SK-N-SH treated with all-trans-retinoic acid at 6 μM for 48 hours (cell line): ENCODE measurements around the gene KLHL40.

Experiments used
- ATAC-seq: fragments of 200-7000 bp; cut with Tn5 transposase; 3 replicates; pipeline ENCODE4 v1.9.1; 2020; ENCODE audit warnings: mild to moderate bottlenecking, moderate library complexity
- ARNTL ChIP-seq: fragments of 450-650 bp; formaldehyde crosslinking; IDR thresholded peaks from 2 replicates; pipeline ENCODE4 v1.5.0; 2020; ENCODE audit warnings: low read depth, mild to moderate bottlenecking, moderate library complexity, borderline replicate concordance
- BACH2 ChIP-seq: fragments of 250-450 bp; sonication (Bioruptor Pico); IDR thresholded peaks from 2 replicates; pipeline ENCODE4 v1.9.0; 2021; ENCODE audit warnings: mild to moderate bottlenecking, borderline replicate concordance
- CSDC2 ChIP-seq: fragments of 250-450 bp; sonication (Bioruptor Pico); IDR thresholded peaks from 2 replicates; pipeline ENCODE4 v1.5.0; 2020; ENCODE audit warnings: mild to moderate bottlenecking, moderate library complexity
- ESRRG ChIP-seq: fragments of 250-450 bp; sonication (Bioruptor Pico); IDR thresholded peaks from 2 replicates; pipeline ENCODE4 v1.6.1; 2021; ENCODE audit warnings: mild to moderate bottlenecking
- GLIS3 ChIP-seq: fragments of 250-450 bp; sonication (Bioruptor Pico); IDR thresholded peaks from 2 replicates; pipeline ENCODE4 v1.5.0; 2020; ENCODE audit warnings: mild to moderate bottlenecking, moderate library complexity
- ISL1 ChIP-seq: fragments of 250-450 bp; sonication (Bioruptor Pico); IDR thresholded peaks from 2 replicates; pipeline ENCODE4 v2.1.2; 2022; ENCODE audit warnings: mild to moderate bottlenecking, moderate library complexity
- OSR1 ChIP-seq: fragments of 250-450 bp; sonication (Bioruptor Pico); IDR thresholded peaks from 2 replicates; pipeline ENCODE4 v1.8.0; 2022; ENCODE audit warnings: moderate library complexity, mild to moderate bottlenecking, inconsistent platforms
- PATZ1 ChIP-seq: fragments of 250-450 bp; sonication (Bioruptor Pico); IDR thresholded peaks from 2 replicates; pipeline ENCODE4 v1.8.0; 2020; ENCODE audit warnings: mild to moderate bottlenecking, moderate library complexity, borderline replicate concordance
- RARB ChIP-seq: fragments of 250-450 bp; sonication (Bioruptor Pico); IDR thresholded peaks from 2 replicates; pipeline ENCODE4 v1.8.0; 2021; ENCODE audit warnings: mild to moderate bottlenecking, moderate library complexity
- SNAI2 ChIP-seq: fragments of 250-450 bp; sonication (Bioruptor Pico); IDR thresholded peaks from 2 replicates; pipeline ENCODE4 v1.5.0; 2020; ENCODE audit warnings: mild to moderate bottlenecking, moderate library complexity
- TCF4 ChIP-seq: fragments of 250-450 bp; sonication (Bioruptor Pico); IDR thresholded peaks from 2 replicates; pipeline ENCODE4 v1.8.0; 2021; ENCODE audit warnings: mild to moderate bottlenecking, moderate library complexity, borderline replicate concordance
- TOX ChIP-seq: fragments of 250-450 bp; sonication (Bioruptor Pico); IDR thresholded peaks from 2 replicates; pipeline ENCODE4 v1.8.0; 2021; ENCODE audit warnings: mild to moderate bottlenecking, moderate library complexity, borderline replicate concordance
- ZC3H10 ChIP-seq: fragments of 250-450 bp; sonication (Bioruptor Pico); IDR thresholded peaks from 2 replicates; pipeline ENCODE4 v1.5.1; 2021; ENCODE audit warnings: mild to moderate bottlenecking, moderate library complexity
- ZFP3 ChIP-seq: fragments of 250-450 bp; sonication (Bioruptor Pico); IDR thresholded peaks from 2 replicates; pipeline ENCODE4 v1.5.0; 2020; ENCODE audit warnings: mild to moderate bottlenecking, moderate library complexity
- ZFP30 ChIP-seq: fragments of 450-650 bp; formaldehyde crosslinking; IDR thresholded peaks from 2 replicates; pipeline ENCODE4 v1.5.0; 2022; ENCODE audit warnings: mild to moderate bottlenecking, moderate library complexity
- ZNF70 ChIP-seq: fragments of 450-650 bp; formaldehyde crosslinking; IDR thresholded peaks from 2 replicates; pipeline ENCODE4 v1.5.0; 2020; ENCODE audit warnings: mild to moderate bottlenecking, moderate library complexity
- ZNF8 ChIP-seq: fragments of 450-650 bp; formaldehyde crosslinking; IDR thresholded peaks from 2 replicates; pipeline ENCODE4 v1.5.0; 2020; ENCODE audit warnings: mild to moderate bottlenecking, moderate library complexity
- TF ChIP-seq, protein P1 (sequence below): fragments of 250-450 bp; sonication (Bioruptor Pico); IDR thresholded peaks from 2 replicates; pipeline ENCODE4 v1.8.0; 2021; ENCODE audit warnings: low read depth, mild to moderate bottlenecking, moderate library complexity, borderline replicate concordance
- TF ChIP-seq, protein P2 (sequence below): fragments of 250-450 bp; sonication (Bioruptor Pico); IDR thresholded peaks from 2 replicates; pipeline ENCODE4 v1.5.1; 2021; ENCODE audit warnings: mild to moderate bottlenecking, moderate library complexity
- TF ChIP-seq, protein P3 (sequence below): fragments of 250-450 bp; sonication (Bioruptor Pico); IDR thresholded peaks from 2 replicates; pipeline ENCODE4 v1.5.0; 2020; ENCODE audit warnings: mild to moderate bottlenecking, moderate library complexity

Gene KLHL40

DNA sequence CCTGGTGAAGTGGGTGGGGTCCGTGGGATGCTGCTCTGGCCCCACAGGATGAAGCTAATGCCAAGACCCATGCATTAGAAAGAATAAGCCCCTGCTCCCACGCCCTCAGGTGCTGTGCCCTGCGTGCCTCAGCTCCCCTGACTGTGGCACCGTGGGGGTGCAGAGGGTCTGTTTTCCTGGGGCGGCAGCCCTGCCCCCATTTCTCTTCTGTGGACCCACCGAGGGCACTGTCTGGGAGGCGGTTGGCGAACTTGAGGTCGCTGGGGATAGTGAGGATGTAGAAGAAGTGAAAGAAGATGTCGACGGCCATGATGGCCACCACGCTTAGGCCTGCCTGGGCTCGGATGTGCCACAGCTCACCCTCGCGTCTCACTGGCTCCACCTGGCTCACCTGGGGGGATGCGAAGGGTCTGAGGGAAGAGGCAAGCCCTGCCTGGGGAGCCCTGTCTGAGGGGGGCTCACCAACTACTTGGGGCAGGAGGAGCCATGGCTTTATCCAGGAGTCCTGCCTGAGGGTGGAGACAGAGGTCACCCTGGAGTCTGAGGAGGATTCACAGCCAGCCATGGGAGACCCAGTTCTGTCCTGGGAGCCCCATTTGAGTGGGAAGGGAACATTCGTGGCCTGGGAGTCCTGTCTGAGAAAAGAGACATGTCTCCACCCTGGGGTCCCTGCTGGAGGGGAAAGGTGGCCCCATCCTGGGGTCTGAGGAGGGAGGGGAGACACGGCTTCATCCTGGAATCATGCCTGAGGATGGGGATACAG is 12.1 kb downstream of the KLHL40 start:
- TF ChIP-seq ZNF70 = no peak
- TF ChIP-seq ZFP30 (CRISPR knock-in tag) = no peak
- TF ChIP-seq, protein P1, sequence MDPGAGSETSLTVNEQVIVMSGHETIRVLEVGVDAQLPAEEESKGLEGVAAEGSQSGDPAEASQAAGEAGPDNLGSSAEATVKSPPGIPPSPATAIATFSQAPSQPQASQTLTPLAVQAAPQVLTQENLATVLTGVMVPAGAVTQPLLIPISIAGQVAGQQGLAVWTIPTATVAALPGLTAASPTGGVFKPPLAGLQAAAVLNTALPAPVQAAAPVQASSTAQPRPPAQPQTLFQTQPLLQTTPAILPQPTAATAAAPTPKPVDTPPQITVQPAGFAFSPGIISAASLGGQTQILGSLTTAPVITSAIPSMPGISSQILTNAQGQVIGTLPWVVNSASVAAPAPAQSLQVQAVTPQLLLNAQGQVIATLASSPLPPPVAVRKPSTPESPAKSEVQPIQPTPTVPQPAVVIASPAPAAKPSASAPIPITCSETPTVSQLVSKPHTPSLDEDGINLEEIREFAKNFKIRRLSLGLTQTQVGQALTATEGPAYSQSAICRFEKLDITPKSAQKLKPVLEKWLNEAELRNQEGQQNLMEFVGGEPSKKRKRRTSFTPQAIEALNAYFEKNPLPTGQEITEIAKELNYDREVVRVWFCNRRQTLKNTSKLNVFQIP (CRISPR knock-in tag) = no peak
- TF ChIP-seq, protein P2, sequence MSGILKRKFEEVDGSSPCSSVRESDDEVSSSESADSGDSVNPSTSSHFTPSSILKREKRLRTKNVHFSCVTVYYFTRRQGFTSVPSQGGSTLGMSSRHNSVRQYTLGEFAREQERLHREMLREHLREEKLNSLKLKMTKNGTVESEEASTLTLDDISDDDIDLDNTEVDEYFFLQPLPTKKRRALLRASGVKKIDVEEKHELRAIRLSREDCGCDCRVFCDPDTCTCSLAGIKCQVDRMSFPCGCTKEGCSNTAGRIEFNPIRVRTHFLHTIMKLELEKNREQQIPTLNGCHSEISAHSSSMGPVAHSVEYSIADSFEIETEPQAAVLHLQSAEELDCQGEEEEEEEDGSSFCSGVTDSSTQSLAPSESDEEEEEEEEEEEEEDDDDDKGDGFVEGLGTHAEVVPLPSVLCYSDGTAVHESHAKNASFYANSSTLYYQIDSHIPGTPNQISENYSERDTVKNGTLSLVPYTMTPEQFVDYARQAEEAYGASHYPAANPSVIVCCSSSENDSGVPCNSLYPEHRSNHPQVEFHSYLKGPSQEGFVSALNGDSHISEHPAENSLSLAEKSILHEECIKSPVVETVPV = no peak
- TF ChIP-seq ZFP3 (CRISPR knock-in tag) = no peak
- no peak for TF ChIP-seq ZNF8
- no peak for TF ChIP-seq BACH2 (CRISPR knock-in tag)
- TF ChIP-seq PATZ1 = no peak
- TF ChIP-seq TOX (CRISPR knock-in tag) = no peak
- TF ChIP-seq ARNTL = no peak
- no peak for TF ChIP-seq SNAI2 (CRISPR knock-in tag)
- TF ChIP-seq, protein P3, sequence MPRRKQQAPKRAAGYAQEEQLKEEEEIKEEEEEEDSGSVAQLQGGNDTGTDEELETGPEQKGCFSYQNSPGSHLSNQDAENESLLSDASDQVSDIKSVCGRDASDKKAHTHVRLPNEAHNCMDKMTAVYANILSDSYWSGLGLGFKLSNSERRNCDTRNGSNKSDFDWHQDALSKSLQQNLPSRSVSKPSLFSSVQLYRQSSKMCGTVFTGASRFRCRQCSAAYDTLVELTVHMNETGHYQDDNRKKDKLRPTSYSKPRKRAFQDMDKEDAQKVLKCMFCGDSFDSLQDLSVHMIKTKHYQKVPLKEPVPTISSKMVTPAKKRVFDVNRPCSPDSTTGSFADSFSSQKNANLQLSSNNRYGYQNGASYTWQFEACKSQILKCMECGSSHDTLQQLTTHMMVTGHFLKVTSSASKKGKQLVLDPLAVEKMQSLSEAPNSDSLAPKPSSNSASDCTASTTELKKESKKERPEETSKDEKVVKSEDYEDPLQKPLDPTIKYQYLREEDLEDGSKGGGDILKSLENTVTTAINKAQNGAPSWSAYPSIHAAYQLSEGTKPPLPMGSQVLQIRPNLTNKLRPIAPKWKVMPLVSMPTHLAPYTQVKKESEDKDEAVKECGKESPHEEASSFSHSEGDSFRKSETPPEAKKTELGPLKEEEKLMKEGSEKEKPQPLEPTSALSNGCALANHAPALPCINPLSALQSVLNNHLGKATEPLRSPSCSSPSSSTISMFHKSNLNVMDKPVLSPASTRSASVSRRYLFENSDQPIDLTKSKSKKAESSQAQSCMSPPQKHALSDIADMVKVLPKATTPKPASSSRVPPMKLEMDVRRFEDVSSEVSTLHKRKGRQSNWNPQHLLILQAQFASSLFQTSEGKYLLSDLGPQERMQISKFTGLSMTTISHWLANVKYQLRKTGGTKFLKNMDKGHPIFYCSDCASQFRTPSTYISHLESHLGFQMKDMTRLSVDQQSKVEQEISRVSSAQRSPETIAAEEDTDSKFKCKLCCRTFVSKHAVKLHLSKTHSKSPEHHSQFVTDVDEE = no peak
- TF ChIP-seq RARB (CRISPR knock-in tag) = no peak
- TF ChIP-seq OSR1 (CRISPR knock-in tag) = no peak
- TF ChIP-seq, all 23 proteins: peak for 0
- ATAC-seq = no peak

- TF ChIP-seq ESRRG (CRISPR knock-in tag) (no peak), ISL1 (CRISPR knock-in tag) (no peak), CSDC2 (CRISPR knock-in tag) (no peak)
- TF ChIP-seq, protein P2 = no peak
- TF ChIP-seq, all 23 proteins: peak for 0
- ATAC-seq = no peak
These were observed 13.0 kb downstream of the KLHL40 start for GRCh38 chr3:42698216-42698910.

DNA sequence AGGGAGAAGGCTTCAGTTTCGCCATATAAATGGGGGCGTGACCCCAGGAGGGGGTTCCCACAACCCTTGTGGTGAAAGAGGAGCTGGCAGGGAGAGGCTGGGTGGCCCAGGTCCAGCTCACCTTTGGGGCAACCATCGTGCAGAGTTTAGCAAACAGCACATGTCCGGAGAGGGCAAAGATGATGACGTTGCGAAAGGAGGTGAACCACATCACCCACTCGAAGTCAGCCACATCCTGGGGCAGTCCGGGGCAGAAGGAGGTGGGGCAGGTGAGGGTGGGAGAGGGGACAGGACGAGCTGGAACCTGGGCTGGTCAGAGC is 13.5 kb downstream of the KLHL40 start:
- no peak for ATAC-seq
- no peak for TF ChIP-seq CSDC2 (CRISPR knock-in tag)

DNA sequence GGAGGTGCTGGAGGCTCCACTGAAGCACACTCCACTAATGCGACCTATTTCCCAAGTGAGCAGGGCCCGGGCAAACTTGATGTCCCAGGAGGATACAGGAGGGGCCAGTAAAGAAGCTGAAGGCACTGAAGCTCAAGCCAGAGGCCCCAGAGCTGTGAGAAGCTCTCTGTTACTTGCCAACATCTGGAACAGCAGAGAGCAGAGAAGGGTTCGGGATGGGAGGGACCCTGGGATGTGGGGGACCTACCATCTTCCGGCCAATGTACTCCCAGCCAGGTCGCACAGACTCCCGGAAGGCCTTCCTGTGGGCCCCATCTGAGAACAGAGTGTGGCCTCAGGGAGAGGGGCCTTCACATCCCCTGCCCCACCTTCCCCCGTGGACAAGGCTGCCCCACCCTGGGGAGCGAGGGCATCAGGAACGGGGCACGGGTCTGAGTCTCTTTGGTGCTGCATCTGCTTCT is 14.2 kb downstream of the KLHL40 start:
- no peak for ATAC-seq
- TF ChIP-seq, protein P2 = no peak
- TF ChIP-seq ZNF70 = no peak
- no peak for TF ChIP-seq TCF4
- TF ChIP-seq ZFP3 (CRISPR knock-in tag) = no peak
- TF ChIP-seq PATZ1 = no peak
- no peak for TF ChIP-seq ZFP30 (CRISPR knock-in tag)
- TF ChIP-seq GLIS3 (CRISPR knock-in tag) = no peak
- no peak for TF ChIP-seq ZC3H10 (CRISPR knock-in tag)
- TF ChIP-seq ARNTL = no peak
